ENCODE measurements around the gene TCP1. TPM values are rescaled to one million over a fixed set of nuclear protein-coding genes. Genes with fewer than 3 reads are reported as not detected.
A peak's percentile ranks its signal among the peaks of the same experiment; 100 is the strongest.

TCP1 gene
- total RNA-seq, 1 experiment from 2014 or later: 412 TPM

GRCh38 chr6:159830501-159831372 lies 41.3 kb upstream of the TCP1 start:
- H3K4me1 ChIP-seq (ENCODE audit: insufficient read depth, low read length): peaks cover 22% of the 10 kb centered on the region; the same call in 1 of the 2 replicates
- H3K9me3 ChIP-seq (ENCODE audit: control insufficient read depth, low read depth, low read length): no peaks in the 10 kb centered on the region
- Mint-ChIP-seq H3K4me1 (peaks cover 46 to 50% of the 10 kb centered on the region in 2 experiments), H3K27me3 (ENCODE audit: low read depth) (no peaks in the 10 kb centered on the region; the same call in none of the 2 replicates), H3K4me3 (peak overlapping the region; percentile 2 to 6; a peak in 2 of 5 replicates), H3K27ac (peak overlapping the region; percentile 67 to 94 (median 89); a peak in 6 of 7 replicates), H3K36me3 (ENCODE audit: insufficient read depth in 1 of 3, low read depth in 3 of 3) (peaks cover 0 to 6% (median 1%) of the 10 kb centered on the region in 3 experiments; a peak in 3 of 7 replicates), H3K9me3 (no peaks in the 10 kb centered on the region; a peak in 1 of 5 replicates)
- H3K18ac ChIP-seq (ENCODE audit: insufficient read length, low read depth, low read length): no peak overlapping the region
- H4K5ac ChIP-seq (ENCODE audit: insufficient read length, low read depth, low read length): no peak overlapping the region
- no peaks in the 10 kb centered on the region for H3K79me1 ChIP-seq (ENCODE audit: insufficient read depth, low read depth, low read length, poor library complexity, severe bottlenecking)
- no peak overlapping the region for H2BK120ac ChIP-seq (ENCODE audit: low read depth, low read length, poor library complexity, severe bottlenecking)
- no peak overlapping the region for H3K4ac ChIP-seq (ENCODE audit: low read depth, low read length)
- H3K23me2 ChIP-seq (ENCODE audit: insufficient read length, low read depth, low read length, poor library complexity, severe bottlenecking): no peaks in the 10 kb centered on the region
- no peak overlapping the region for H2BK15ac ChIP-seq (ENCODE audit: low read depth, low read length)
- no peak overlapping the region for H3K56ac ChIP-seq (ENCODE audit: insufficient read length, low read depth, low read length)
- no peak for DNase-seq
- no CpG with 5 or more reads among the region's 11 CpGs for WGBS (ENCODE audit: extremely low coverage, insufficient read length, low lambda C conversion rate)
- H4K91ac ChIP-seq (ENCODE audit: insufficient read length, low read depth, low read length): no peak overlapping the region
- H2AFZ ChIP-seq (ENCODE audit: low read length): no peak overlapping the region
- TF ChIP-seq CTCF (conservative IDR thresholded peaks at IDR 0.05): no peak
- H2BK20ac ChIP-seq (ENCODE audit: low read depth, low read length, poor library complexity, severe bottlenecking): no peak overlapping the region
- no peak overlapping the region for H2AK5ac ChIP-seq (ENCODE audit: insufficient read length, low read length)
- peak overlapping the region; percentile 17 for H3K27ac ChIP-seq (ENCODE audit: insufficient read length, low read depth, low read length)
- H3K23ac ChIP-seq (ENCODE audit: insufficient read length, low read depth, low read length): no peak overlapping the region
- no peak overlapping the region for H3T11ph ChIP-seq (ENCODE audit: low read length)
- peak overlapping the region; percentile 73; the same call in 1 of the 2 replicates for H3K14ac ChIP-seq (ENCODE audit: insufficient read depth, low read length)
- H3K79me2 ChIP-seq (ENCODE audit: insufficient read depth, low read length): no peaks in the 10 kb centered on the region
- no peaks in the 10 kb centered on the region for H3K27me3 ChIP-seq (ENCODE audit: insufficient read depth, low read length)
- H2BK5ac ChIP-seq (ENCODE audit: insufficient read length, low read length): no peak overlapping the region
- no peak overlapping the region for H2BK12ac ChIP-seq (ENCODE audit: insufficient read length, low read depth, low read length)
- peak overlapping the region; percentile 33 for H3K4me2 ChIP-seq (ENCODE audit: insufficient read depth, insufficient read length, low read length)
- H3K9ac ChIP-seq (ENCODE audit: extremely low read depth, insufficient read length, low read length): no peak overlapping the region
- H4K8ac ChIP-seq (replicated peaks; ENCODE audit: insufficient read length, low read depth, low read length): no peak overlapping the region
- H4K20me1 ChIP-seq (ENCODE audit: control insufficient read depth, insufficient read depth, insufficient read length): no peaks in the 10 kb centered on the region

Measured in H9 (cell line).